Hematopoietic multipotent progenitor cell treated with erythropoietin and hydrocortisone succinate and interleukin-3 and kit ligand, for 15 days (in vitro differentiated cells): Measurements from ENCODE around the gene CCDC183.
A peak's percentile ranks its signal among the peaks of the same experiment; 100 is the strongest.
"Not testable (repeated sequence)": the region's sequence is repeated elsewhere in the genome, so short reads cannot be mapped to it uniquely, and the experiment has no call there.

Experiments
- DNase-seq: peaks from one replicate; pipeline ENCODE4 v3.0.0-alpha.2; 2015; ENCODE audit warnings: low spot score

Gene CCDC183

DNA sequence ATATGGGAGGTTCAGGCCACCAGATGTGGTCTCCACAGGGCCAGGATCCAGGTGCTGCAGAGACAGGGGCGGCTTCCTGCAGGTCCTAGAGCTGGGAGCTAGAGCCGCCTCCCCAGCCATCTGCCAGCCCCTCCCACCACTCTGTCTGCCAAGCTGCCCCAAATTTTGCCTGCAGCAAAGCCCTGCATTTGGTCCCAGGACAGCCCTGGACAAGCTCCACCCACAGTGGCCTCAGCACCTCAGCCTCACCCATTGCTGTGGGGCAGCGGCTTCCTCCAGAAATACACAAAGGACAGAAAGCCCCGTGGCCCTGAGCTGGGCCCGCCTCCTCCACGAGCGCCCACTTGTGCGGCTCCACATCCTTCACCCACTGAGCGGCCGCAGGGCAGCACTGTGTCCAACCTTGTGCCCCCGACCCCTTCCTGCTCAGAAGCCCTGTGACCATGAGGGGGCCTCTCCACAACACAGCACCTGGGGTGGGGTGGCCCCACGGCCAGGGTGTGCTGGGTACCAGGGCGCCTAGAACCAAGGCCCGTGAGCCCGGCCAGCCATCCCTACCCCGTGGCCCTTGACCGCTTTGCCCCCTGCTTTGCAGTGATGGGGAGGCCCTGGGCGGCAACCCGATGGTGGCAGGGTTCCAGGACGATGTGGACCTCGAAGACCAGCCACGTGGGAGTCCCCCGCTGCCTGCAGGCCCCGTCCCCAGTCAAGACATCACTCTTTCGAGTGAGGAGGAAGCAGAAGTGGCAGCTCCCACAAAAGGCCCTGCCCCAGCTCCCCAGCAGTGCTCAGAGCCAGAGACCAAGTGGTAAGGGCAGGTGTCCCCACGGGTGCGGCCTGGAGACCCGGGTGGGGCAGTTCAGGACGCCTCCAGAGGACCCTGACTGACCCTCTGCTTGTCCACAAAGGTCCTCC is 42.4 kb downstream of the CCDC183 start:
- DNase-seq: no peak

GRCh38 chr9:136839229-136840139 is 43.3 kb downstream of the CCDC183 start:
- DNase-seq: no peak

- DNase-seq: no peak
Observed at GRCh38 chr9:136840140-136840876, 44.2 kb downstream of the CCDC183 start.

GRCh38 chr9:136840877-136841645 is 44.9 kb downstream of the CCDC183 start:
- no peak for DNase-seq

DNA sequence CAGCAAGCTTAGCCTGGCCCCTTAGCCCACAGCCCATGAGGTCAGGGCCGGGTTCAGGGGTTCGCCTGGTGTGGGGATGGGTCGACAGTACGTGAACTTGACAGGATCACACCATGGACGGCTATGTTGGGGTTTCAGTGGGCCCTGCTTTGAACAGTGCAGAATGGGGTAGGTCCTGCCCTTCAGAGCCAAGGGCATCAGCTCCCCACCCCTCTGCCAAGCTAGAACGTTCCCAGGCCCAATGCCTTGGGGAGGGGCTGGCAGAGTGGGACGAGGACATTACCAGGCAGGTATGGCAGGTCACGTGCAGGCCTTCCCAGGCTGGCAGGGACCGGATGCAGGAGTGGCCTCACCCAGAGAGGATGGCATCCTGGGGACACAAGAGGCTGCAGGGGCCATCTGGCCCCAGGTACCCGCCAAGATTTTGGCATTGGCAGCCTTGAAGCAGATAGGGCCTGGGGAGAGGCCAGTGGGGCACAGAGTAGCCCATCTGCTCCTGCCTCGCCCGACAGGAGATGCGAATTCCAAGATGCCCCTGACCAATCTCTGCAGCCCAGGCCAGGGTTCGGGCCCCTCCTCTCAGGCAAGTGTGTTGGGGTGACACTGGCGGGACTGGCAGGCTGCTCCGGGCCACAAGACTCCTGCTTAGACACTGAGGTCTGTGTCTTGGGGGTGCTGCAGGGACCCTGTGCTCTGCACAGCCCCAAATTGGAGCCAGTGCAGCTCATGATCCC is 45.7 kb downstream of the CCDC183 start:
- not testable (repeated sequence) for DNase-seq

- peak; percentile 73 for DNase-seq
Observed at GRCh38 chr9:136842380-136842948, 46.3 kb downstream of the CCDC183 start, which contains the start of gene AJM1. AJM1 (plus strand) TSS chr9:136842478; CDS start chr9:136844415, 1,937 bp downstream.

DNA sequence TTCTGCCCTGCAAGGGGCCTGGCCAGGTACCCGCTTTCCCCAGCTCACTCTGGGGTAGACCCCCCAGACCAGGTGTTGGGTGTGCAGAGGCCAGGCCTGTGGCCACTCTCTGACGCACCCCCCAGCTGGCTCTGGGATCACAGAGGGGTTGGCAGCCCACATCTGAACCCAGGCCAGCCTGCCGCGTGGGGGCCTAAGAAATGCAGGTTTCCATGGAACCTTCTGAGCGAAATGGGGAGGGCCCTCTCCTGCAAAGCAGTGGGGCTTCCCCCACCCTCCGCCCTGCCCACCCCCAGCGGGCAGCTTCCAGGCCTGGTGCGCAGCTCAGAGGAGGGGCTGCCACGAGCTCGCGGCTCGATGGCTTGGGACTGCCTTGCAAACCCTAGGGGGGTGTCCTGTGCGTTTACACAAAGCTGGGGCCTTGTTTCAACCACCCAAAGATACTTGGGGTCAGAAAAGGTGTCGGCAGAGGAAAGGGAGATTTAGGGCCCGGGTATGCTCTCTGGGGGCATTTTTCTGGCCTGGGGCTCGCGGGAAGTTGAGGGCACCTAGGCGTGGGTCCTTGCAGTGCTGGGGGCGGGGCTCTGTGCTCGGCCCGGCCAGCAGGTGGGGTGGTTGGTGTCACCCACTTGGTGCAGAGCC is 47.1 kb downstream of the CCDC183 start:
- not testable (repeated sequence) for DNase-seq

- DNase-seq: peak; percentile 44
Observed at GRCh38 chr9:136843801-136844740, 47.9 kb downstream of the CCDC183 start.

GRCh38 chr9:136844761-136845464 is 48.8 kb downstream of the CCDC183 start:
- DNase-seq: no peak

DNA sequence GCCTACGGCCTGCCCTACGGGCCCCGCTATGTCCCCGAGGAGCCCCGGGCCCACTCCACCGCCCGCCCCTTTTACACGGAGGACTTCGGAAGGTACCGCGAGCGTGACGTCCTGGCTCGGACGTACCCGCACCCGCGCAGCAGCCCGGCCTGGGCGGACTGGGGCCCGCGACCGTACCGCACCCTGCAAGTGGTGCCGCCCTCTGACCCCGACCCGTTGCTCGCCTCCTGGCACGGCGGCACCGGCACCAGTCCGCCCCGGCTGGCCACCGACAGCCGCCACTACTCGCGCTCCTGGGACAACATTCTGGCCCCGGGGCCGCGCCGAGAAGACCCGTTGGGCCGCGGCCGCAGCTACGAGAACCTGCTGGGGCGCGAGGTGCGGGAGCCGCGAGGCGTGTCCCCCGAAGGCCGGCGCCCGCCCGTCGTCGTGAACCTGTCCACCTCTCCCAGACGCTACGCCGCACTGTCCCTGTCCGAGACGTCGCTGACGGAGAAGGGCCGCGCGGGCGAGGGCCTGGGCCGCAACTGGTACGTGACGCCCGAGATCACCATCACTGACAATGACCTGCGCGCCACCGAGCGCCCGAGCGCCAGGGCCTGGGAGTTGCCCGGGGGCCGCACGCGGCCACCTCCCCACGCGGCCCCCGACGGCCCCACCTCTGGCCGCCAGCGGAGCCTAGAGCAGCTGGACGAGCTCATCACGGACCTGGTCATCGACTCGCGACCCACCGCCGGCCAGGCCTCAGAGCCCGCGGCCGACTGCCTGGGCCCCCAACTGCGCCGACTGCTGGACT is 49.5 kb downstream of the CCDC183 start:
- no peak for DNase-seq

GRCh38 chr9:136846376-136847087 is 50.4 kb downstream of the CCDC183 start:
- no peak for DNase-seq

DNA sequence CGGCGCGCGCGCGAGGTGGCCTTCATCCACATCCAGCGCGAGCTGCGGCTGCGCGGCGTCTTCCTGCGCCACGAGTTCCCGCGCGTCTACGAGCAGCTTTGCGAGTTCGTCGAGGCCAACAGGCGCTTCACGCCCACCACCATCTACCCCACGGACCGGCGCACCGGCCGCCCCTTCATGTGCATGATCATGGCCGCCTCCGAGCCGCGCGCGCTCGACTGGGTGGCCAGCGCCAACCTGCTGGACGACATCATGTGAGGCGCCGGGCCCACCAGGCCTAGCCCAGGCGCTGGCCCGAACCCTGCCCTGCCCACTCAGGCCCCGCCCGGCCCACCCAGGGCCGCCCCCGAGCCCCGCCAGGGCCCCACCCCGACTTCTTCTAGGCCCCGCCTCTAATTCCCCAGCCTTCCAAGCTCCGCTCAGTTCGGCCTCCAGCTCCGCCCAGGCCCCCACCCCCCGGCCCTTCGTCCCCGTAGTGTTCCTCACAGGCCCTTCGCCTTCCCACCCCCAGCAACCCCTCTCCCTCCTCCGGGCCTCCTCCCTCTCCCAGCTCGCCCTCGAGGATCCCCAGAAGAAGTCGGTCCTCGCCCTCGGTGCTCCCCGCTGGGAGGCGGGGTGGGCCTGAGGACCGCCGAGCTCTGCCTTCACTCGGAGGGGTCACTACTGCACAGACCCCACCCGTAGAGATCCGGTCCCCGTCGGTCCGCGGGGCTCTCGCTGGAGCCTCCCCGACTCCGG is 51.1 kb downstream of the CCDC183 start:
- peak; percentile 25 for DNase-seq

DNA sequence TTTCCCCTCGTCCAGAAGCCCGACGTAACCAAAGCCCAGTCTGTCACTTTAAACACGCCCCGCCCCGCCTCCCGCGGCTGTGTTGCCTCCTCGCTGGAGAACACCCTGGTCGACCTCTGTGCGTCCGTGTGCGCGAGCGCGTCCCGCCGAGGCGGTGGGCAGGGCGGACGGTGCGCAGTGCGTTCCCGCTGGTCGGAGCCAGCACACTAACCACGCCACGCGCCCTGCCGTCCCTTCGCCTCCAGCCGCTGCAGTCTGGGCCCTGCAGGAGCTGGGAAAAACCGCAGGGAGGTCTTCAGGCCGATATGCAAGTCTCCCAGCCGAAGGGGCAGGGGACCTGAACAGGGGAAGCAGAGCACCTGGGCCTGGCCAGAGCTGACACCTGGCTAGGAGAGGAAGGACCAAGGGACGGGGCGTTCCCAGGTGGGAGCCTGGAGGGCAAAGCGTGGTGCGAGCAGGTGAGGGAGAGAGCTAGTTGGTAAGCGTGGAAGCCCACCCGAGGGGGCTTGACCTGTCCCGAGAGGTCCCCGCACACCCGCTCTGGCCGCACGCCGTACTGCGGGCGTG is 51.8 kb downstream of the CCDC183 start:
- DNase-seq: peak; percentile 58

GRCh38 chr9:136848393-136849037 is 52.4 kb downstream of the CCDC183 start:
- DNase-seq: peak; percentile 44
